ENCODE measurements around the gene MT1G. TPM values are rescaled to one million over a fixed set of nuclear protein-coding genes. Genes with fewer than 3 reads are reported as not detected.
A peak's percentile ranks its signal among the peaks of the same experiment; 100 is the strongest.

MT1G gene
- polyA plus RNA-seq, 1 of the 3 experiments (the other 2 are of a cell fraction): 1.2 TPM

GRCh38 chr16:56628486-56629350 is 39.1 kb downstream of the MT1G start:
- Histone ChIP-seq H3K79me2 (ENCODE audit: insufficient read depth) (peaks cover 13% of the 10 kb centered on the region; the same call in 1 of the 2 replicates), H3K27ac (ENCODE audit: low read depth in 2 of 2, low read length in 1 of 2) (no peak overlapping the region), H4K20me1 (ENCODE audit: insufficient read depth) (no peaks in the 10 kb centered on the region), H3K27me3 (ENCODE audit: insufficient read depth) (no peaks in the 10 kb centered on the region; the same call in 1 of the 2 replicates), H3K9ac (no peak overlapping the region), H3K4me1 (ENCODE audit: control insufficient read depth in 1 of 2, insufficient read depth in 2 of 2, low read depth in 1 of 2, low read length in 1 of 2) (peaks cover 7 to 20% of the 10 kb centered on the region in 2 experiments; a peak in 1 of 4 replicates), H3K9me3 (no peaks in the 10 kb centered on the region), H3K4me2 (no peak overlapping the region), H3K4me3 (ENCODE audit: low read depth in 2 of 2, low read length in 1 of 2) (no peak overlapping the region), H3K9me2 (no peaks in the 10 kb centered on the region), H3F3A (replicated peaks; ENCODE audit: insufficient read depth) (peaks cover 7% of the 10 kb centered on the region), H3K36me3 (replicated peaks in 1 of 2; ENCODE audit: control insufficient read depth in 1 of 2, insufficient read depth in 2 of 2, low read length in 1 of 2) (no peaks in the 10 kb centered on the region), H2AFZ (ENCODE audit: low read depth) (no peak overlapping the region)
- TF ChIP-seq NFIC (IDR thresholded peaks at IDR 0.05; ENCODE audit: borderline replicate concordance): peak; percentile 6; the same call in 1 of the 2 replicates
- TF ChIP-seq SMC3 (IDR thresholded peaks at IDR 0.05; ENCODE audit: low read depth, low read length): no peak
- TF ChIP-seq, protein P1, sequence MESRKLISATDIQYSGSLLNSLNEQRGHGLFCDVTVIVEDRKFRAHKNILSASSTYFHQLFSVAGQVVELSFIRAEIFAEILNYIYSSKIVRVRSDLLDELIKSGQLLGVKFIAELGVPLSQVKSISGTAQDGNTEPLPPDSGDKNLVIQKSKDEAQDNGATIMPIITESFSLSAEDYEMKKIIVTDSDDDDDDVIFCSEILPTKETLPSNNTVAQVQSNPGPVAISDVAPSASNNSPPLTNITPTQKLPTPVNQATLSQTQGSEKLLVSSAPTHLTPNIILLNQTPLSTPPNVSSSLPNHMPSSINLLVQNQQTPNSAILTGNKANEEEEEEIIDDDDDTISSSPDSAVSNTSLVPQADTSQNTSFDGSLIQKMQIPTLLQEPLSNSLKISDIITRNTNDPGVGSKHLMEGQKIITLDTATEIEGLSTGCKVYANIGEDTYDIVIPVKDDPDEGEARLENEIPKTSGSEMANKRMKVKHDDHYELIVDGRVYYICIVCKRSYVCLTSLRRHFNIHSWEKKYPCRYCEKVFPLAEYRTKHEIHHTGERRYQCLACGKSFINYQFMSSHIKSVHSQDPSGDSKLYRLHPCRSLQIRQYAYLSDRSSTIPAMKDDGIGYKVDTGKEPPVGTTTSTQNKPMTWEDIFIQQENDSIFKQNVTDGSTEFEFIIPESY (IDR thresholded peaks at IDR 0.05; ENCODE audit: borderline replicate concordance, low read depth): no peak
- TF ChIP-seq, protein P2, sequence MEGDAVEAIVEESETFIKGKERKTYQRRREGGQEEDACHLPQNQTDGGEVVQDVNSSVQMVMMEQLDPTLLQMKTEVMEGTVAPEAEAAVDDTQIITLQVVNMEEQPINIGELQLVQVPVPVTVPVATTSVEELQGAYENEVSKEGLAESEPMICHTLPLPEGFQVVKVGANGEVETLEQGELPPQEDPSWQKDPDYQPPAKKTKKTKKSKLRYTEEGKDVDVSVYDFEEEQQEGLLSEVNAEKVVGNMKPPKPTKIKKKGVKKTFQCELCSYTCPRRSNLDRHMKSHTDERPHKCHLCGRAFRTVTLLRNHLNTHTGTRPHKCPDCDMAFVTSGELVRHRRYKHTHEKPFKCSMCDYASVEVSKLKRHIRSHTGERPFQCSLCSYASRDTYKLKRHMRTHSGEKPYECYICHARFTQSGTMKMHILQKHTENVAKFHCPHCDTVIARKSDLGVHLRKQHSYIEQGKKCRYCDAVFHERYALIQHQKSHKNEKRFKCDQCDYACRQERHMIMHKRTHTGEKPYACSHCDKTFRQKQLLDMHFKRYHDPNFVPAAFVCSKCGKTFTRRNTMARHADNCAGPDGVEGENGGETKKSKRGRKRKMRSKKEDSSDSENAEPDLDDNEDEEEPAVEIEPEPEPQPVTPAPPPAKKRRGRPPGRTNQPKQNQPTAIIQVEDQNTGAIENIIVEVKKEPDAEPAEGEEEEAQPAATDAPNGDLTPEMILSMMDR (IDR thresholded peaks at IDR 0.05): 0 out of 2 replicates have a peak, but pooled peaks have one; percentile 6
- POLR2A ChIA-PET: no interaction called here
- 83% methylated on average over 9 of the region's 9 CpGs for WGBS (ENCODE audit: low lambda C conversion rate)
- CTCF ChIA-PET: interaction anchor here (0.7 kb wide), 1 partner anchor 161 kb away, joined by 3 read pairs; no protein-coding TSS in a partner anchor
- no peak for DNase-seq

DNA sequence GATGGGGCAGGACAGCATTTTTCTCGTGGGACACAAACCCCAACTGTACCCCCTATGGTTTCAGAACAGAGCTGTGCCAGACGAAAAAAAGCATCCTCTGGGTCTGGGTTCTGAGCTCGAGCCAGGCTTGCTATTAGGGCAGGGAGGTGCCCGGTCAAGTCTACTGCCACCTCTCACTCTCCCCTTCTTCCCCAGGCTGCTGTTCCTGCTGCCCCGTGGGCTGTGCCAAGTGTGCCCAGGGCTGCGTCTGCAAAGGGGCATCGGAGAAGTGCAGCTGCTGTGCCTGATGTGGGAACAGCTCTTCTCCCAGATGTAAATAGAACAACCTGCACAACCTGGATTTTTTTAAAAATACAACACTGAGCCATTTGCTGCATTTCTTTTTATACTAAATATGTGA is 41.2 kb downstream of the MT1G start:
- H4K20me1 ChIP-seq (ENCODE audit: insufficient read depth): no peaks in the 10 kb centered on the region
- H3K9ac ChIP-seq: peak overlapping the region; percentile 73; the same call in 1 of the 2 replicates
- POLR2A ChIA-PET: no interaction called here
- peak overlapping the region; percentile 23; the same call in 1 of the 2 replicates for H2AFZ ChIP-seq (ENCODE audit: low read depth)
- H3K9me2 ChIP-seq: no peaks in the 10 kb centered on the region
- peaks cover 7% of the 10 kb centered on the region for H3F3A ChIP-seq (replicated peaks; ENCODE audit: insufficient read depth)
- CTCF ChIA-PET: no interaction called here
- no peaks in the 10 kb centered on the region for H3K9me3 ChIP-seq
- peak overlapping the region; percentile 53 to 78; a peak in 3 of 4 replicates for H3K27ac ChIP-seq (ENCODE audit: low read depth in 2 of 2, low read length in 1 of 2)
- peak overlapping the region; percentile 78 for H3K4me2 ChIP-seq
- no peaks in the 10 kb centered on the region for H3K36me3 ChIP-seq (replicated peaks in 1 of 2; ENCODE audit: control insufficient read depth in 1 of 2, insufficient read depth in 2 of 2, low read length in 1 of 2)
- H3K4me1 ChIP-seq (ENCODE audit: control insufficient read depth in 1 of 2, insufficient read depth in 2 of 2, low read depth in 1 of 2, low read length in 1 of 2): peaks cover 7 to 17% of the 10 kb centered on the region in 2 experiments; a peak in 1 of 4 replicates
- no peaks in the 10 kb centered on the region for H3K27me3 ChIP-seq (ENCODE audit: insufficient read depth)
- DNase-seq: no peak
- peak overlapping the region; percentile 43 to 52; a peak in 3 of 4 replicates for H3K4me3 ChIP-seq (ENCODE audit: low read depth in 2 of 2, low read length in 1 of 2)
- TF ChIP-seq USF2 (IDR thresholded peaks at IDR 0.05; ENCODE audit: borderline replicate concordance, low read depth, low read length): no peak
- TF ChIP-seq TCF12 (IDR thresholded peaks at IDR 0.05): no peak
- TF ChIP-seq, protein P3, sequence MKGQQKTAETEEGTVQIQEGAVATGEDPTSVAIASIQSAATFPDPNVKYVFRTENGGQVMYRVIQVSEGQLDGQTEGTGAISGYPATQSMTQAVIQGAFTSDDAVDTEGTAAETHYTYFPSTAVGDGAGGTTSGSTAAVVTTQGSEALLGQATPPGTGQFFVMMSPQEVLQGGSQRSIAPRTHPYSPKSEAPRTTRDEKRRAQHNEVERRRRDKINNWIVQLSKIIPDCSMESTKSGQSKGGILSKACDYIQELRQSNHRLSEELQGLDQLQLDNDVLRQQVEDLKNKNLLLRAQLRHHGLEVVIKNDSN (IDR thresholded peaks at IDR 0.05; ENCODE audit: borderline replicate concordance, low read depth): no peak
- no peak for TF ChIP-seq CHD2 (IDR thresholded peaks at IDR 0.05; ENCODE audit: low read length, partially characterized antibody)
- no peak for TF ChIP-seq FOXJ3 (CRISPR knock-in tag; IDR thresholded peaks at IDR 0.05)
- TF ChIP-seq, protein P4, sequence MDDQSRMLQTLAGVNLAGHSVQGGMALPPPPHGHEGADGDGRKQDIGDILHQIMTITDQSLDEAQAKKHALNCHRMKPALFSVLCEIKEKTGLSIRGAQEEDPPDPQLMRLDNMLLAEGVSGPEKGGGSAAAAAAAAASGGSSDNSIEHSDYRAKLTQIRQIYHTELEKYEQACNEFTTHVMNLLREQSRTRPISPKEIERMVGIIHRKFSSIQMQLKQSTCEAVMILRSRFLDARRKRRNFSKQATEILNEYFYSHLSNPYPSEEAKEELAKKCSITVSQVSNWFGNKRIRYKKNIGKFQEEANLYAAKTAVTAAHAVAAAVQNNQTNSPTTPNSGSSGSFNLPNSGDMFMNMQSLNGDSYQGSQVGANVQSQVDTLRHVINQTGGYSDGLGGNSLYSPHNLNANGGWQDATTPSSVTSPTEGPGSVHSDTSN (IDR thresholded peaks at IDR 0.05): no peak
- TF ChIP-seq TEAD4 (IDR thresholded peaks at IDR 0.05; ENCODE audit: borderline replicate concordance, insufficient read depth): no peak
- no peak for TF ChIP-seq NRF1 (IDR thresholded peaks at IDR 0.05; ENCODE audit: low read depth, low read length)
- H3K79me2 ChIP-seq (ENCODE audit: insufficient read depth): peaks cover 13% of the 10 kb centered on the region; the same call in 1 of the 2 replicates
- 70% methylated on average over 7 of the region's 7 CpGs for WGBS (ENCODE audit: low lambda C conversion rate)

All from SK-N-SH (cell line).